COLO668 (cell line): ENCODE measurements around the gene IL17RC.
"Not testable (repeated sequence)": the region's sequence is repeated elsewhere in the genome, so short reads cannot be mapped to it uniquely, and the experiment has no call there.

Experiments used
- DNase-seq: peaks from one replicate; lab custom pipeline; 2025; ENCODE audit not compliant: unreplicated experiment; lab: John Stamatoyannopoulos, UW

Gene IL17RC

GRCh38 chr3:9893739-9894138 is 23.2 kb upstream of the IL17RC start:
- no peak for DNase-seq

- DNase-seq, result not testable (repeated sequence)
Observed at GRCh38 chr3:9895715-9896114, 21.2 kb upstream of the IL17RC start.

GRCh38 chr3:9896755-9897407 is 20.0 kb upstream of the IL17RC start:
- DNase-seq, result not testable (repeated sequence)

GRCh38 chr3:9897408-9898372 is 19.2 kb upstream of the IL17RC start:
- peak; percentile 40 for DNase-seq

- no peak for DNase-seq
Observed at GRCh38 chr3:9898467-9899241, 18.2 kb upstream of the IL17RC start.

- DNase-seq, result no peak
Observed at GRCh38 chr3:9899289-9899791, 17.6 kb upstream of the IL17RC start.

GRCh38 chr3:9900965-9901415 is 15.9 kb upstream of the IL17RC start:
- DNase-seq, result not testable (repeated sequence)

- no peak for DNase-seq
Observed at GRCh38 chr3:9901967-9902366, 14.9 kb upstream of the IL17RC start.

GRCh38 chr3:9902372-9903237 is 14.3 kb upstream of the IL17RC start, which contains the start of gene IL17RE:
Gene IL17RE, plus strand, starts transcription at chr3:9902848. Its CDS starts 85 bp downstream, at chr3:9902933.
- peak; percentile 45 for DNase-seq

GRCh38 chr3:9903238-9903624 is 13.7 kb upstream of the IL17RC start:
- no peak for DNase-seq

- DNase-seq, result peak; percentile 20
Observed at GRCh38 chr3:9903904-9904303, 13.0 kb upstream of the IL17RC start.

- DNase-seq, result no peak
Observed at GRCh38 chr3:9906480-9906879, 10.4 kb upstream of the IL17RC start.

- no peak for DNase-seq
Observed at GRCh38 chr3:9908286-9908685, 8.6 kb upstream of the IL17RC start.

GRCh38 chr3:9909221-9910013 is 7.5 kb upstream of the IL17RC start:
- no peak for DNase-seq

GRCh38 chr3:9911863-9912262 is 5.0 kb upstream of the IL17RC start:
- no peak for DNase-seq

- no peak for DNase-seq
Observed at GRCh38 chr3:9912294-9912935, 4.5 kb upstream of the IL17RC start.

GRCh38 chr3:9913601-9914000 is 3.3 kb upstream of the IL17RC start:
- DNase-seq, result no peak

GRCh38 chr3:9914011-9914410 is 2.9 kb upstream of the IL17RC start:
- no peak for DNase-seq
